Keratinocyte (primary cell): ENCODE data around the gene TANK. TPM values are rescaled to one million over a fixed set of nuclear protein-coding genes. Genes with fewer than 3 reads are reported as not detected.

ENCODE experiments used
- DNase-seq: peaks from one replicate; pipeline ENCODE4 v3.0.0-alpha.2; 2011; ENCODE audit warnings: low read depth, missing footprints, low spot score
- FAIRE-seq: peaks from 2 replicates; lab custom pipeline; 2011; peaks lifted over from hg19 to GRCh38; lab: Jason Lieb, UNC
- H2AFZ ChIP-seq: 2 replicates; pipeline ENCODE4 v1.6.0; 2012; ENCODE audit warnings: low read length, control low read depth, inconsistent platforms; ENCODE audit not compliant: control insufficient read depth
- H3K27ac ChIP-seq: 2 replicates; pipeline ENCODE4 v1.5.1; 2011; ENCODE audit warnings: low read length; ENCODE audit not compliant: control insufficient read depth, insufficient read depth
- H3K27me3 ChIP-seq: 3 replicates; pipeline ENCODE4 v1.6.0; 2011; ENCODE audit warnings: low read length; ENCODE audit not compliant: control insufficient read depth, insufficient read depth; ENCODE audit errors: extremely low read depth
- H3K36me3 ChIP-seq, 2 experiments: 2 replicates in 1 of 2; 3 replicates in 1 of 2; pipeline ENCODE4 v1.5.1; 2011; ENCODE audit warnings: low read length in 2 of 2, mild to moderate bottlenecking in 1 of 2; ENCODE audit not compliant: control insufficient read depth in 2 of 2, insufficient read depth in 2 of 2; ENCODE audit errors: extremely low read depth in 1 of 2
- H3K4me1 ChIP-seq: 3 replicates; pipeline ENCODE4 v1.5.1; 2011; ENCODE audit warnings: low read length; ENCODE audit not compliant: control insufficient read depth, insufficient read depth; ENCODE audit errors: extremely low read depth
- H3K4me2 ChIP-seq: 3 replicates; pipeline ENCODE4 v1.6.0; 2011; ENCODE audit warnings: low read depth, low read length; ENCODE audit not compliant: control insufficient read depth, insufficient read depth; ENCODE audit errors: extremely low read depth
- H3K4me3 ChIP-seq, 3 experiments: fragments of 200-600 bp in 1 of 3; sonication (generic) in 1 of 3; 2 replicates in 2 of 3; 3 replicates in 1 of 3; pipeline ENCODE4 v1.5.1; 2011 to 2016; ENCODE audit warnings: low read length in 3 of 3, mild to moderate bottlenecking in 3 of 3, control low read depth in 2 of 3, inconsistent platforms in 1 of 3, low read depth in 1 of 3, mixed read lengths in 1 of 3, mixed run types in 1 of 3, moderate library complexity in 1 of 3; ENCODE audit not compliant: control insufficient read depth in 2 of 3, insufficient read depth in 2 of 3; ENCODE audit errors: extremely low read depth in 1 of 3
- H3K79me2 ChIP-seq: 2 replicates; pipeline ENCODE4 v1.6.0; 2012; ENCODE audit warnings: low read length; ENCODE audit not compliant: control insufficient read depth, insufficient read depth
- H3K9ac ChIP-seq: 3 replicates; pipeline ENCODE4 v1.6.0; 2011; ENCODE audit warnings: low read length; ENCODE audit not compliant: control insufficient read depth, insufficient read depth; ENCODE audit errors: extremely low read depth
- H3K9me1 ChIP-seq: 3 replicates; pipeline ENCODE4 v1.6.0; 2011; ENCODE audit warnings: low read length; ENCODE audit not compliant: control insufficient read depth, insufficient read depth; ENCODE audit errors: extremely low read depth
- H3K9me3 ChIP-seq: 2 replicates; pipeline ENCODE4 v1.5.1; 2012; ENCODE audit warnings: low read depth, low read length; ENCODE audit not compliant: control insufficient read depth
- H4K20me1 ChIP-seq: 3 replicates; pipeline ENCODE4 v1.6.0; 2011; ENCODE audit warnings: low read length; ENCODE audit not compliant: control insufficient read depth, insufficient read depth; ENCODE audit errors: extremely low read depth
- EZH2 ChIP-seq: IDR thresholded peaks from one replicate; pipeline ENCODE4 v1.6.1; 2012; ENCODE audit warnings: inconsistent platforms, mild to moderate bottlenecking, low read length, moderate library complexity
- dilution Hi-C: fragments of 300-500 bp; cut with MboI; formaldehyde crosslinking; loops from one replicate; pipeline ENCODE4 v1.7.0; 2020; ENCODE audit warnings: low sequenced_read_pairs; ENCODE audit not compliant: extremely low pct_ligation_motif_present
- polyA plus RNA-seq, 5 experiments: library from polyadenylated mRNA; depleted of rRNA in 3 of 5; stranded (reverse) in 3 of 5; stranded (forward) in 1 of 5; unstranded in 1 of 5; fragments of >200 nt; gene quantifications; 1 replicate in 1 of 5; 2 replicates in 3 of 5; 3 replicates in 1 of 5; pipeline versions ENCODE4 v1.2.1 to v1.2.3, GENCODE V29; 2011 to 2012; ENCODE audit warnings: missing spikeins in 2 of 5, low read depth in 1 of 5, low replicate concordance in 1 of 5
- TF ChIP-seq, protein P1 (sequence below), 3 experiments: IDR thresholded peaks in 1 of 3; conservative IDR thresholded peaks in 1 of 3; optimal IDR thresholded peaks in 1 of 3; 2 replicates in 2 of 3; 3 replicates in 1 of 3; pipeline versions ENCODE3 to v1.5.1; 2011; ENCODE audit warnings: low read length in 3 of 3, mild to moderate bottlenecking in 3 of 3, moderate library complexity in 2 of 3, control low read depth in 1 of 3, inconsistent platforms in 1 of 3; ENCODE audit not compliant: insufficient read depth in 2 of 3; ENCODE audit errors: extremely low read depth in 1 of 3

TANK gene
- polyA plus RNA-seq, 1 donor (not counting 4 experiments of a cell fraction or from before 2014, with no cell fraction given), result 47.2 TPM

DNA sequence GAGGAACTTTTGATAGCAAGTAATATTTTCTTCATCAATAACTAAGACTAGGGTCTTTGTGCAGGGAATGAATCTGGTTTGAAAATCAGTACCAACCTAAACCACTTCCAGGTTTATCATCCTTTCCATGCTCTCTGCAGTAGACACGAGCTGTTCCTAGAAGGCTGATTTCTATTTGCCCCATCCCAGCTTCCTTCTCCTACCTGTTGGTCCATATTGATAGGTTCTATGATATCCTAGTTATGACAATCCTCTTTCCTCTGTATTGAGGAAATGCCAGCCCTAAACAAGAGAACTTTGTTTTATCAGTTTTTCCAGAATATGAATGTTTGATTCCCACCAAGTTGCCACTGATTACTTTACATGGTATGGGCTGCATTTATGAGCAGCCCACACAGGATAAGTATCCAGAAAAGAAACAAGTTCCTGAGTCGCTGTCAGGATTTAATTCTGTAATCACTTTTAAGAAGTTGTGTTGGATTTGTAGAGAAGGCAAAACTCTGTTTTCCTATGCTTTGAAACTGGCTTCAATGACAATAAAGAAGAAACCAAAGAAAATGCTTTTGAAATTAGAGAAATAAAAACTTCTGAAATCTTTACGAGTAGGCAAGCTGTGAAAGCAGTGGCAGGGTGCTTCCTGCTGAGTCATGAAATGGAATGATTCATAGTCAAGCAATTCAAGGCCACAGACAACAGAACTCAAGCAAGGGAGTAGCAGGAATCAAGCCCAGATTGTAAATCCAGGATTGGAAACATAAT, 37.3 kb upstream of the TANK start:
- peak overlapping the region; percentile 66 for H3K4me2 ChIP-seq
- peaks cover 19% of the 10 kb centered on the region for H3K4me1 ChIP-seq
- peak overlapping the region; percentile 64 for H2AFZ ChIP-seq
- H3K36me3 ChIP-seq, result no peaks in the 10 kb centered on the region
- DNase-seq (peak; percentile 45), FAIRE-seq (peak; percentile 79)
- no peaks in the 10 kb centered on the region for H3K9me1 ChIP-seq
- no peaks in the 10 kb centered on the region for H4K20me1 ChIP-seq
- dilution Hi-C loops, result no loop called here
- peak overlapping the region; percentile 83 for H3K27ac ChIP-seq
- H3K79me2 ChIP-seq, result no peaks in the 10 kb centered on the region
- H3K9ac ChIP-seq, result peak overlapping the region; percentile 29
- peak overlapping the region in 1 of 3 experiments; percentile 39 for H3K4me3 ChIP-seq
- H3K27me3 ChIP-seq, result no peaks in the 10 kb centered on the region
- H3K9me3 ChIP-seq, result no peaks in the 10 kb centered on the region
- TF ChIP-seq EZH2, result no peak
- TF ChIP-seq, protein P1, sequence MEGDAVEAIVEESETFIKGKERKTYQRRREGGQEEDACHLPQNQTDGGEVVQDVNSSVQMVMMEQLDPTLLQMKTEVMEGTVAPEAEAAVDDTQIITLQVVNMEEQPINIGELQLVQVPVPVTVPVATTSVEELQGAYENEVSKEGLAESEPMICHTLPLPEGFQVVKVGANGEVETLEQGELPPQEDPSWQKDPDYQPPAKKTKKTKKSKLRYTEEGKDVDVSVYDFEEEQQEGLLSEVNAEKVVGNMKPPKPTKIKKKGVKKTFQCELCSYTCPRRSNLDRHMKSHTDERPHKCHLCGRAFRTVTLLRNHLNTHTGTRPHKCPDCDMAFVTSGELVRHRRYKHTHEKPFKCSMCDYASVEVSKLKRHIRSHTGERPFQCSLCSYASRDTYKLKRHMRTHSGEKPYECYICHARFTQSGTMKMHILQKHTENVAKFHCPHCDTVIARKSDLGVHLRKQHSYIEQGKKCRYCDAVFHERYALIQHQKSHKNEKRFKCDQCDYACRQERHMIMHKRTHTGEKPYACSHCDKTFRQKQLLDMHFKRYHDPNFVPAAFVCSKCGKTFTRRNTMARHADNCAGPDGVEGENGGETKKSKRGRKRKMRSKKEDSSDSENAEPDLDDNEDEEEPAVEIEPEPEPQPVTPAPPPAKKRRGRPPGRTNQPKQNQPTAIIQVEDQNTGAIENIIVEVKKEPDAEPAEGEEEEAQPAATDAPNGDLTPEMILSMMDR (optimal IDR thresholded peaks at IDR 0.05 in 1 of 3, IDR thresholded peaks at IDR 0.05 in 1 of 3, conservative IDR thresholded peaks at IDR 0.05 in 1 of 3; ENCODE audit: extremely low read depth in 1 of 3, insufficient read depth in 2 of 3, low read length in 3 of 3), result no peak

GRCh38 chr2:161123531-161124030, 36.6 kb upstream of the TANK start:
- H3K4me1 ChIP-seq, result peaks cover 19% of the 10 kb centered on the region
- dilution Hi-C loops, result no loop called here
- peak overlapping the region; percentile 83 for H3K27ac ChIP-seq
- no peaks in the 10 kb centered on the region for H3K36me3 ChIP-seq
- H3K4me3 ChIP-seq, result no peak overlapping the region
- H2AFZ ChIP-seq, result peak overlapping the region; percentile 28
- H3K9me3 ChIP-seq, result no peaks in the 10 kb centered on the region
- no peaks in the 10 kb centered on the region for H3K79me2 ChIP-seq
- H3K9ac ChIP-seq, result peak overlapping the region; percentile 29
- DNase-seq, result no peak
- peak overlapping the region; percentile 66 for H3K4me2 ChIP-seq
- no peak for TF ChIP-seq EZH2
- TF ChIP-seq, protein P1 (optimal IDR thresholded peaks at IDR 0.05 in 1 of 3, IDR thresholded peaks at IDR 0.05 in 1 of 3, conservative IDR thresholded peaks at IDR 0.05 in 1 of 3; ENCODE audit: extremely low read depth in 1 of 3, insufficient read depth in 2 of 3, low read length in 3 of 3), result no peak
- H3K27me3 ChIP-seq, result no peaks in the 10 kb centered on the region
- no peak for FAIRE-seq
- H4K20me1 ChIP-seq, result no peaks in the 10 kb centered on the region
- H3K9me1 ChIP-seq, result no peaks in the 10 kb centered on the region
